Transverse colon (tissue), 4 donors: Measurements from ENCODE around the gene HS3ST4. TPM values are rescaled to one million over a fixed set of nuclear protein-coding genes. Genes with fewer than 3 reads are reported as not detected.

Source experiments
- DNase-seq: peaks from one replicate; pipeline ENCODE4 v3.0.0-alpha.2; 2019
- H3K27ac ChIP-seq, 4 donors: fragments of 200-600 bp; sonication (generic); 2 replicates each; pipeline ENCODE4 v1.5.1; 2016 to 2018; ENCODE audit warnings: inconsistent platforms in 4 of 4
- H3K27me3 ChIP-seq: fragments of 200-600 bp; sonication (generic); 2 replicates; pipeline ENCODE4 v1.5.1; 2017; ENCODE audit warnings: inconsistent platforms
- H3K36me3 ChIP-seq, 4 donors: fragments of 200-600 bp; sonication (generic); 2 replicates each; pipeline ENCODE4 v1.5.1; 2017 to 2019; ENCODE audit warnings: inconsistent platforms in 4 of 4
- H3K4me1 ChIP-seq, 4 donors: fragments of 200-600 bp; sonication (generic); 2 replicates each; pipeline ENCODE4 v1.5.1; 2017 to 2020; ENCODE audit warnings: inconsistent platforms in 4 of 4
- H3K4me3 ChIP-seq, 4 donors: fragments of 200-600 bp; sonication (generic); 1 replicate in 1 of 4; 2 replicates in 3 of 4; pipeline versions ENCODE4 v1.5.1 to v1.6.1; 2017 to 2019; ENCODE audit warnings: inconsistent platforms in 4 of 4
- H3K9me3 ChIP-seq, 2 donors: fragments of 200-600 bp; sonication (generic); 2 replicates each; pipeline ENCODE4 v1.5.1; 2017 to 2019; ENCODE audit warnings: inconsistent platforms in 2 of 2
- CTCF ChIP-seq, 5 experiments: fragments of 200-600 bp in 3 of 5; fragments of 450-650 bp in 2 of 5; sonication (generic) in 3 of 5; IDR thresholded peaks; 1 replicate in 2 of 5; 2 replicates in 3 of 5; pipeline ENCODE4 v1.5.1; 2016 to 2017; ENCODE audit warnings: antibody characterized with exemption in 5 of 5, inconsistent platforms in 3 of 5, mild to moderate bottlenecking in 2 of 5, moderate library complexity in 1 of 5
- EP300 ChIP-seq: sonication (generic); formaldehyde crosslinking; IDR thresholded peaks from one replicate; pipeline ENCODE4 v1.6.1; 2017; ENCODE audit warnings: antibody characterized with exemption, low read depth
- POLR2A ChIP-seq: fragments of 450-650 bp; IDR thresholded peaks from one replicate; pipeline ENCODE4 v1.6.1; 2016; ENCODE audit warnings: antibody characterized with exemption, mild to moderate bottlenecking, moderate library complexity
- POLR2AphosphoS5 ChIP-seq, 3 donors: sonication (generic); formaldehyde crosslinking; IDR thresholded peaks; one replicate each; pipeline ENCODE4 v1.6.1; 2016; ENCODE audit warnings: antibody characterized with exemption in 3 of 3
- WGBS, 2 donors: methylation state at CpG; one replicate each; pipeline ENCODE4 v1.1.5; 2018; ENCODE audit warnings: low coverage in 1 of 2; 5-methylcytosine and 5-hydroxymethylcytosine counted together
- in situ Hi-C, 4 donors: fragments of 200-750 bp; cut with MboI; loops; one replicate each; pipeline versions ENCODE4 v1.15.0 to v1.15.1; 2017; ENCODE audit warnings: low sequenced_read_pairs in 3 of 4, low pct_ligation_motif_present in 1 of 4, low pct_unique_long_range_greater_than_20kb in 1 of 4
- intact Hi-C: fragments of 100-400 bp; cut with DNase I; formaldehyde crosslinking; loops from one replicate; pipeline ENCODE4 v1.15.1; 2023; ENCODE audit warnings: low total_unique reads
- total RNA-seq, 4 donors: library from RNA; depleted of rRNA; stranded (reverse); fragments of >200 nt; gene quantifications; one replicate each; pipeline ENCODE4 v1.1.0, GENCODE V29; 2016

HS3ST4 gene
- total RNA-seq, 4 donors from 2014 or later, result not detected

GRCh38 chr16:26050472-26050871, 358.7 kb downstream of the HS3ST4 start:
- TF ChIP-seq POLR2AphosphoS5 (IDR thresholded peaks at IDR 0.05), result no peak
- no peak for TF ChIP-seq CTCF (IDR thresholded peaks at IDR 0.05)
- no peak for TF ChIP-seq POLR2A
- no peak for TF ChIP-seq EP300
- H3K9me3 ChIP-seq, result no peaks in the 10 kb centered on the region
- in situ Hi-C loops, result no loop called here
- H3K36me3 ChIP-seq, result no peaks in the 10 kb centered on the region
- WGBS, 2 donors, result 59% methylated on average over 9 of the region's 9 CpGs; no CpG with 5 or more reads in 1 of the 2 donors
- DNase-seq, result no peak
- no peaks in the 10 kb centered on the region for H3K4me1 ChIP-seq
- H3K27ac ChIP-seq, result no peak overlapping the region
- intact Hi-C loops, result no loop called here
- H3K27me3 ChIP-seq, result no peaks in the 10 kb centered on the region
- H3K4me3 ChIP-seq, result no peak overlapping the region

- Histone ChIP-seq H3K36me3 (no peaks in the 10 kb centered on the region), H3K4me3 (no peak overlapping the region), H3K27ac (no peak overlapping the region), H3K27me3 (no peaks in the 10 kb centered on the region), H3K4me1 (no peaks in the 10 kb centered on the region), H3K9me3 (no peaks in the 10 kb centered on the region)
- no peak for TF ChIP-seq CTCF (IDR thresholded peaks at IDR 0.05)
- intact Hi-C loops (no loop called here), in situ Hi-C loops (no loop called here)
- DNase-seq, result no peak
- WGBS, 2 donors, result 20% methylated on average over 2 of the region's 2 CpGs; no CpG with 5 or more reads in 1 of the 2 donors
Observed at GRCh38 chr16:26051063-26051462, 359.3 kb downstream of the HS3ST4 start.

- in situ Hi-C loops, result no loop called here
- DNase-seq, result no peak
- H3K27me3 ChIP-seq, result no peaks in the 10 kb centered on the region
- H3K9me3 ChIP-seq, result no peaks in the 10 kb centered on the region
- H3K27ac ChIP-seq, result no peak overlapping the region
- H3K36me3 ChIP-seq, result no peaks in the 10 kb centered on the region
- WGBS, 2 donors, result 83 to 100% methylated on average over 1 to 3 of the region's 3 CpGs
- no peak for TF ChIP-seq POLR2AphosphoS5 (IDR thresholded peaks at IDR 0.05)
- no peak for TF ChIP-seq EP300
- no peak for TF ChIP-seq CTCF (IDR thresholded peaks at IDR 0.05)
- no peak for TF ChIP-seq POLR2A
- intact Hi-C loops, result no loop called here
- no peaks in the 10 kb centered on the region for H3K4me1 ChIP-seq
- H3K4me3 ChIP-seq, result no peak overlapping the region
Observed at GRCh38 chr16:26053889-26054288, 362.1 kb downstream of the HS3ST4 start.

GRCh38 chr16:26058326-26058725, 366.6 kb downstream of the HS3ST4 start:
- DNase-seq, result no peak
- in situ Hi-C loops (no loop called here), intact Hi-C loops (no loop called here)
- H3K27me3 ChIP-seq, result no peaks in the 10 kb centered on the region
- WGBS, 2 donors, result 45 to 64% methylated on average over 3 of the region's 3 CpGs
- TF ChIP-seq CTCF (IDR thresholded peaks at IDR 0.05), result no peak
- H3K9me3 ChIP-seq, result no peaks in the 10 kb centered on the region
- no peak overlapping the region for H3K27ac ChIP-seq
- H3K4me3 ChIP-seq, result no peak overlapping the region
- no peaks in the 10 kb centered on the region for H3K4me1 ChIP-seq
- no peaks in the 10 kb centered on the region for H3K36me3 ChIP-seq
